MM.1S (cell line): ENCODE data around the gene RNF224.

Experiments
- DNase-seq: peaks from one replicate; pipeline ENCODE4 v3.0.0-alpha.2; 2015
- H2AFZ ChIP-seq: fragments of 300-600 bp; sonication (generic); 2 replicates; pipeline ENCODE4 v1.6.0; 2016; ENCODE audit warnings: antibody characterized with exemption, low read length
- H3F3A ChIP-seq: fragments of 300-600 bp; sonication (generic); 2 replicates; pipeline ENCODE4 v1.6.1; 2016; ENCODE audit warnings: mild to moderate bottlenecking, antibody characterized with exemption, low read length, moderate library complexity, mixed read lengths; ENCODE audit not compliant: insufficient read depth
- H3K27ac ChIP-seq: fragments of 300-600 bp; sonication (generic); 2 replicates; pipeline ENCODE4 v1.5.1; 2016; ENCODE audit warnings: mild to moderate bottlenecking, low read length
- H3K27me3 ChIP-seq: fragments of 300-600 bp; sonication (generic); replicated peaks from 2 replicates; pipeline ENCODE4 v1.6.0; 2016; ENCODE audit warnings: low read length; ENCODE audit not compliant: insufficient read depth
- H3K36me3 ChIP-seq: fragments of 300-600 bp; sonication (generic); replicated peaks from 2 replicates; pipeline ENCODE4 v1.6.1; 2016; ENCODE audit warnings: mild to moderate bottlenecking, low read length, mixed read lengths; ENCODE audit not compliant: insufficient read depth
- H3K4me1 ChIP-seq: fragments of 300-600 bp; sonication (generic); 2 replicates; pipeline ENCODE4 v1.6.1; 2016; ENCODE audit warnings: low read length, mixed read lengths
- H3K4me2 ChIP-seq: fragments of 300-600 bp; sonication (generic); 2 replicates; pipeline ENCODE4 v1.6.0; 2016; ENCODE audit warnings: low read depth, low read length
- H3K4me3 ChIP-seq: fragments of 300-600 bp; sonication (generic); 2 replicates; pipeline ENCODE4 v1.5.1; 2016; ENCODE audit warnings: low read length, mixed read lengths
- H3K79me2 ChIP-seq: fragments of 300-600 bp; sonication (generic); 2 replicates; pipeline ENCODE4 v1.6.1; 2016; ENCODE audit warnings: mixed run types, low read length, mixed read lengths
- H3K9ac ChIP-seq: fragments of 300-600 bp; sonication (generic); 2 replicates; pipeline ENCODE4 v1.6.1; 2016; ENCODE audit warnings: low read length, mixed read lengths
- H3K9me2 ChIP-seq: fragments of 300-600 bp; sonication (generic); replicated peaks from 2 replicates; pipeline ENCODE4 v1.6.1; 2016; ENCODE audit warnings: mild to moderate bottlenecking, low read length, mixed read lengths; ENCODE audit not compliant: insufficient read depth
- H3K9me3 ChIP-seq: fragments of 300-600 bp; sonication (generic); replicated peaks from 2 replicates; pipeline ENCODE4 v1.6.1; 2016; ENCODE audit warnings: mild to moderate bottlenecking, low read length, mixed read lengths; ENCODE audit not compliant: insufficient read depth
- H4K20me1 ChIP-seq: fragments of 300-600 bp; sonication (generic); 2 replicates; pipeline ENCODE4 v1.6.1; 2016; ENCODE audit warnings: mild to moderate bottlenecking, low read length, moderate library complexity, mixed read lengths; ENCODE audit not compliant: insufficient read depth
- CTCF ChIP-seq: fragments of 300-600 bp; sonication (generic); IDR thresholded peaks from 2 replicates; pipeline ENCODE4 v1.5.1; 2016; ENCODE audit warnings: antibody characterized with exemption, low read length, mixed read lengths
- EZH2 ChIP-seq: fragments of 300-600 bp; sonication (generic); optimal IDR thresholded peaks from 2 replicates; pipeline ENCODE3; 2017; ENCODE audit warnings: low read depth, mild to moderate bottlenecking, antibody characterized with exemption, low read length, mixed read lengths
- EZH2phosphoT487 ChIP-seq: fragments of 300-600 bp; sonication (generic); IDR thresholded peaks from 2 replicates; pipeline ENCODE4 v1.6.1; 2018; ENCODE audit warnings: antibody characterized with exemption, low read length

The RNF224 gene

GRCh38 chr9:137198902-137199283 is 28.4 kb upstream of the RNF224 start:
- H3K9ac ChIP-seq: no peak overlapping the region
- H3K4me1 ChIP-seq: peaks cover 6% of the 10 kb centered on the region
- H3F3A ChIP-seq: peaks cover 10% of the 10 kb centered on the region; the same call in 1 of the 2 replicates
- no peak overlapping the region for H3K27ac ChIP-seq
- no peaks in the 10 kb centered on the region for H4K20me1 ChIP-seq
- no peaks in the 10 kb centered on the region for H3K9me3 ChIP-seq
- H3K4me2 ChIP-seq: no peak overlapping the region
- peaks cover 18% of the 10 kb centered on the region for H3K79me2 ChIP-seq
- H2AFZ ChIP-seq: no peak overlapping the region
- no peak for DNase-seq
- H3K4me3 ChIP-seq: no peak overlapping the region
- no peak for TF ChIP-seq EZH2
- no peak for TF ChIP-seq EZH2phosphoT487
- TF ChIP-seq CTCF: no peak
- no peaks in the 10 kb centered on the region for H3K36me3 ChIP-seq
- H3K27me3 ChIP-seq: no peaks in the 10 kb centered on the region
- no peaks in the 10 kb centered on the region for H3K9me2 ChIP-seq

- Histone ChIP-seq H3K9ac (peak overlapping the region; percentile 28; the same call in 1 of the 2 replicates), H3K4me1 (peaks cover 13% of the 10 kb centered on the region), H2AFZ (no peak overlapping the region)
These were observed 27.7 kb upstream of the RNF224 start for GRCh38 chr9:137199411-137200121.

GRCh38 chr9:137200311-137201204 is 26.7 kb upstream of the RNF224 start, which contains the start of gene TPRN:
TSS of gene TPRN (minus strand) at chr9:137200741. CDS start at chr9:137200711, 30 bp downstream.
- peaks cover 33% of the 10 kb centered on the region for H3K79me2 ChIP-seq

More at GRCh38 chr9:137199411-137200121, 27.7 kb upstream of the RNF224 start:
- peak overlapping the region; percentile 57 for H3K4me2 ChIP-seq
- DNase-seq: no peak
- no peak for TF ChIP-seq CTCF
- peaks cover 25% of the 10 kb centered on the region for H3K79me2 ChIP-seq
- H3K27me3 ChIP-seq: no peaks in the 10 kb centered on the region
- no peaks in the 10 kb centered on the region for H4K20me1 ChIP-seq
- peaks cover 10% of the 10 kb centered on the region; the same call in 1 of the 2 replicates for H3F3A ChIP-seq
- no peaks in the 10 kb centered on the region for H3K9me2 ChIP-seq
- H3K4me3 ChIP-seq: peak overlapping the region; percentile 37; the same call in 1 of the 2 replicates
- no peak overlapping the region for H3K27ac ChIP-seq
- H3K36me3 ChIP-seq: no peaks in the 10 kb centered on the region
- H3K9me3 ChIP-seq: no peaks in the 10 kb centered on the region

More at GRCh38 chr9:137200311-137201204, 26.7 kb upstream of the RNF224 start, which contains the start of gene TPRN:
- TF ChIP-seq CTCF (no peak), EZH2 (no peak), EZH2phosphoT487 (no peak)
- peaks cover 16% of the 10 kb centered on the region for H3K4me1 ChIP-seq
- H3K4me2 ChIP-seq: peak within 1 kb of the TSS; percentile 97
- peak within 1 kb of the TSS; percentile 50; the same call in 1 of the 2 replicates for H3K27ac ChIP-seq
- H3K36me3 ChIP-seq: no peaks in the 10 kb centered on the region
- H4K20me1 ChIP-seq: no peaks in the 10 kb centered on the region
- peak; percentile 100 for DNase-seq
- H3K9me3 ChIP-seq: no peaks in the 10 kb centered on the region
- H2AFZ ChIP-seq: peak within 1 kb of the TSS; percentile 79
- no peaks in the 10 kb centered on the region for H3K9me2 ChIP-seq
- H3F3A ChIP-seq: peaks cover 14% of the 10 kb centered on the region; the same call in 1 of the 2 replicates
- H3K27me3 ChIP-seq: no peaks in the 10 kb centered on the region
- H3K9ac ChIP-seq: peak within 1 kb of the TSS; percentile 79
- peak within 1 kb of the TSS; percentile 92 for H3K4me3 ChIP-seq
